PFSK-1 (cell line): ENCODE measurements around the gene HBS1L.

ENCODE experiments used
- FOXP2 ChIP-seq: optimal IDR thresholded peaks from 2 replicates; pipeline ENCODE3; 2011; ENCODE audit warnings: borderline replicate concordance, control low read depth, inconsistent platforms; ENCODE audit not compliant: insufficient read depth; ENCODE audit errors: extremely low read length, extremely low read depth
- POLR2AphosphoS5 ChIP-seq: IDR thresholded peaks from 2 replicates; pipeline ENCODE4 v1.6.1; 2012; ENCODE audit warnings: low read depth, mild to moderate bottlenecking, control low read depth, low read length, moderate library complexity
- REST ChIP-seq, 2 experiments: IDR thresholded peaks; 2 replicates each; pipeline versions ENCODE4 v1.6.1 to v1.8.0; 2011 to 2012; ENCODE audit warnings: low read depth in 2 of 2, low read length in 2 of 2, control low read depth in 1 of 2, inconsistent platforms in 1 of 2, mild to moderate bottlenecking in 1 of 2, moderate library complexity in 1 of 2; ENCODE audit not compliant: insufficient read depth in 1 of 2
- SIN3A ChIP-seq: IDR thresholded peaks from 2 replicates; pipeline ENCODE4 v1.6.1; 2012; ENCODE audit warnings: mild to moderate bottlenecking, low read length, moderate library complexity, borderline replicate concordance; ENCODE audit not compliant: insufficient read depth
- TAF1 ChIP-seq: IDR thresholded peaks from 2 replicates; pipeline ENCODE4 v1.6.1; 2012; ENCODE audit warnings: low read length, control low read depth, borderline replicate concordance; ENCODE audit not compliant: insufficient read depth

The HBS1L gene

GRCh38 chr6:134925800-134926199 lies 128.8 kb downstream of the HBS1L start:
- TF ChIP-seq TAF1 (no peak), FOXP2 (no peak), REST (IDR thresholded peaks at IDR 0.05; ENCODE audit: insufficient read depth in 1 of 2, low read depth in 2 of 2, low read length in 2 of 2) (no peak), SIN3A (no peak), POLR2AphosphoS5 (no peak)

- TF ChIP-seq TAF1: no peak
- no peak for TF ChIP-seq REST (IDR thresholded peaks at IDR 0.05; ENCODE audit: insufficient read depth in 1 of 2, low read depth in 2 of 2, low read length in 2 of 2)
- TF ChIP-seq SIN3A: no peak
- TF ChIP-seq POLR2AphosphoS5: no peak
- TF ChIP-seq FOXP2: no peak
Measured at GRCh38 chr6:134921721-134922261, 132.8 kb downstream of the HBS1L start.

- TF ChIP-seq FOXP2 (no peak), REST (IDR thresholded peaks at IDR 0.05; ENCODE audit: insufficient read depth in 1 of 2, low read depth in 2 of 2, low read length in 2 of 2) (no peak), SIN3A (no peak), POLR2AphosphoS5 (no peak), TAF1 (no peak)
Measured at GRCh38 chr6:134921276-134921675, 133.3 kb downstream of the HBS1L start.

- TF ChIP-seq FOXP2 (no peak), SIN3A (no peak), REST (IDR thresholded peaks at IDR 0.05; ENCODE audit: insufficient read depth in 1 of 2, low read depth in 2 of 2, low read length in 2 of 2) (no peak), TAF1 (no peak), POLR2AphosphoS5 (no peak)
Measured at GRCh38 chr6:134920422-134920821, 134.2 kb downstream of the HBS1L start.
